GM21390 (cell line): Measurements from ENCODE around the gene SLC38A10.

ENCODE experiments used
- ATAC-seq: cut with Tn5 transposase; IDR thresholded peaks from one replicate; pipeline ENCODE4 v1.9.1; 2021; ENCODE audit not compliant: unreplicated experiment

The SLC38A10 gene

DNA sequence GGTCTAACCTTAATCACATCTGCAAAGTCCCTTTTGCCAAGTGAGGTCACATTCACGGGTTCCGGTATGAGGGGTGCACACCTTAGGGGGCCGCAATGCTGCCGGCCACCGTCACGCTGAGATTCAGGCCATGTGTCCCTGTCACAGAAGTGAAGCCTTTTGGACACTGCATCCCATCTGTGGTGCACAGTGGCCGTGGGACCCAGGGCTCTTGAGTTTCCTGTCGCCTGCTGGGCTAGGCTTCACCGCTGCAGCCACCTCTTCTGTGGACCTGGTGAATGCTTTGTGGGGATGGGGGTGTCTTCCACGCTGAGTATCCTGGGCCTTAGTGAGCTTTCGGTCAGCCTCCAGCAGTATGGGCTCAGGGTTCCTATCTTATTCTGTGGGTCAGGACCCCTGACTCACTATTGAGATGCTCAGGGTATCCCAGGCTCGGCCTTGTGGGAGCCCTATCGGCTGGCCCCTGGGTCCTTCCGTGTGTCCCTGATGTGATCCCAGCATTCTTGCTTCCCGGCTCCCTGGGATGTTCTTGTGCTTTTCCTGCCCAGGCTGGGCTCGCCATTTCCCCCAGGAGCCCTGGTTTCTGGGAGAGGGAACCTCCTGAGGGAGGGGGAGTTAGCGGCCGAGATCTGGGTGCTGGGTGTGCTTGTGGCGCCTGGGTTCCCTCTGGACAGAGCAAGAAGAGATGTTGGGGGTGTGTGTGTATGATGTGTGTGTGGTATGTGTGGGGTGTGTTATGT, 4.9 kb upstream of the SLC38A10 start:
- ATAC-seq = no peak

DNA sequence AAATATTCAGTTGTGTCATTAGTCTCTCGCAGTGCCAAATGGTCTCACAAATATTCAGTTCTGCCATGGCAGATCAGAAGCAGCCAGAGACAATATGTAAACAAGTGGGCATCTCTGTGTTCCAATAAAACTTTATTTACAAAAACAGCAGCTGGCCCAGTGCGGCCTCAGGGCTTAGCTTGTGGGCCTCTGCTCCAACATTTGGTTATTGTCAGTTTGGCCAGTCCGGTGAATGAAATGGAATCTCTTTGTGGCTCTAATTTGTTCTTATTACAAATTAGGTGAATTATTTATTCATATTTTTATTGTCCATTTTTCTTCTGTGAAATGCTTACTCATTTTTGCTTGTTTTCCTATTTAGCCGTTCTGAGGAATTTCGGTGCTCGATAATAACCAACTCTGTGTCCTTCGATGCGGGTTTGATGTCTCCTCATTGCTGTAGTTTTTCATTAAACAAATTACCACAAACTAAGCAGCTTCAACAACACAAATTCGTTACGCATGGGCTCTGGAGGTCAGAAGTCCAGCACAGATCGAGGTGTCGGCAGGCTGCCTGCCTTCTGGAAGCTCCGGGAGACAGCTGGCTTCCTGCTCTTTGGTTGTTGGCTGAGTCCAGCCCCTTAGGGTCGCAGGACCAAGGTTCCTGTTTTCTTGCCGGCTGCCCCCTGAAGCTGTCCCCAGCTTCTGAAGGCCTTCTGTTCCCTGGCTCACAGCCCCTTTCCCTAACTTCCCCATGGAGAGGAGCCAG, 4.1 kb upstream of the SLC38A10 start:
- no peak for ATAC-seq

DNA sequence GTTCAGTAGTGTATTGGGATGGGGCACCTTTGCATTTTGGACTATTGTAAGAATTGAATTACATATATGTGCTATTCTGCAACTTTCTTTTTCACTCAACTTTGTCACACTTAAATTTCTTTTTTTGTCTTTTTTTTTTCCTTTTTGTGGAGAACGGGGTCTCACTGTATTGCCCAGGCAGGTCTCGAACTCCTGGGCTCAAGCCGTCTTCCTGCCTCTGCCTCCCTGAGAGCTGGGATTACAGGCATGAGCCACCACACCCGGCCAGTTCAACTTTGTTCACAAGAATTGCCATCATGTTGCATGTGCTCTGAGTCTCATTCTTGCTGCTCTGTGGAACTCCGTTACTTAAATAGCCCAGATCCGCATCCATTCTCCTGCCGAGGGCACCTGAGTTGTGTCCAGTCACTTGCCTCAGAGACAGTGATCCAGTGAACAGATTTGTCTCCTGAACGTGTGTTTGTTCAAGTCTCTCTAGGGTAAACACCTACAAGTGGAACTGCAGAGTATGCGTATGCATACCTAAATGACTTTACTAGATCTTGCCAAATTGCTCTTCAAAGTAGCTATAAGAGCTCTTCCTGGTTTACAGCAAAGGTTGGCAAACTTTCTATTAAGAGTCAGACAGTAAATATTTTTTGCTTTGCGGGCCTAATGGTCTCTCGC, 3.4 kb upstream of the SLC38A10 start:
- ATAC-seq = no peak

DNA sequence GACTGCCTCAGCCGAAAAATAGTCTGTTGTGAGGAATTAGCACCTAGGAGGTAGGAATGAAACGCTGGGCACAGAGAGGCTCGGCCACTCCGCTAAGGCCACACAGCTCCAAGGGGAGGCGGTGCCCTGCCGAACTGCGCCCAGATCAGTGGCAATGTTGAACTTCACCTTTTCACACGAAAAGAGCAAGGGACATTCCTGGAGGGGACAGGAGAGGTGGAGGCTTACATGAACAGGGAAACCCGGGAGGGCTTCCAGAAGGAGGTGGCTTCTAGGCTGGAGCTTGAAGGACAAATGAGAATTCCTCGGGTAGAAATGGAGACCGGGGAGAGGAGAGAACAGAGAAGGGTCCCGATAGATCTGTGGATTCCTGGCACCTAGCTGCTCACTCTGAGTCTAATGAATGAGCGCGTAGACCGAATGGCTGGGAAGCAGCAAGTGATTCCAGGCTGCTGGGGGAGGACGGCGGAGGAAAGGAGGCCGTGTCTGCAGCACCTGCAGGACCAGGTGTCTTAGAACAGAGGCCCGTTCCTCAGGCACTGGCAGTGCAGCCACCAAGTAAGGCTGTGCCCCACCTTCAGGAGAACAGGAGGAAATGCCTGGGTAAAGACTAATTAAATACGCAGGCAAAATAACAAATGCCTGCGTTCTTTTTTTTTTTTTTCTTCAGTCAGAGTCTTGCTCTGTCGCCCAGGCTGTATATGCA, 722 bp upstream of the SLC38A10 start:
- peak; percentile 30 for ATAC-seq

DNA sequence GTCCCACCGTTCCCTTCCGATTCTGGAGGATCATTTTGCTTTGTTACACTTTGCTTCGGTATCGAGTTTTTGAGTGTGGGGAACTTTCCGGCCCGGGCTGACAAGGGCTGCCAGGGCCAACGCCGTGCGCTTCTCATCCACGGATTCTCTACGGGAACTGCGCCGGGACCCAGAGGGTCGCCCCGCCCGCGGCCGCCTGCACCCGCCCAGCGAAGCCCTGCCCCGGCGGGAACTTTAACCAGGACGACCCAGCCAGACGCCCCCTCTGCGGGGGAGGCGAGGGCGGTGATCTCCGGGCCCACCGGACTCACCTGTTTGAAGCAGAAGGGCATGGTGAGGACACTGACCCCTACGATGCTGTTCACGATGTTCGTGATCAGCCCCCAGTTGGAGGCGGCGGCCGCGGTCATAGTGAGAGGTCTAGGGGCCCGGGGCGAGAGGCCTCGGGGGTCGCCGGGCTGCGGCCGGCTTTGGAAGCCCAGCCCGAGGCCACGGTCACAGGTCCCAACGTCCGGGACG, 536 bp downstream of the SLC38A10 start:
- ATAC-seq = no peak

DNA sequence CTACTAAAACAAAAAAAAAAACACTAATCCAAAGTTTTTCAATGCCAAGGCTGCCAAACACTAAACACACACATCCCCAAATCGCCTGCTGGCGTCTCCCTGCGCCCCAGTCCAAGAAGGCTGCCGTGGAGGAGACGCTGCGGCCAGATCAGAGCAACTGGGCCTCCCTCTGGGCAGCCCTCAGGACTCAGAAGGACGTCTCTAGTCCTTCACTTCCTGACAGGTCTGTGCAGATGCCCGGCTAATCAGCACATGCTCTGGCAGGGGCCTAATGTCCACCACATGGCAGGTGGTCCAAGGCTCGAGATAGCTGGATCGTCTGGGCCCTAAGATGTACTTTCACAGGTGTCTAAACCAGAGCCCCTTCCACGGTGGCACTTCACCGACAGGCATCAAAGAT, 2.7 kb downstream of the SLC38A10 start:
- ATAC-seq = no peak

DNA sequence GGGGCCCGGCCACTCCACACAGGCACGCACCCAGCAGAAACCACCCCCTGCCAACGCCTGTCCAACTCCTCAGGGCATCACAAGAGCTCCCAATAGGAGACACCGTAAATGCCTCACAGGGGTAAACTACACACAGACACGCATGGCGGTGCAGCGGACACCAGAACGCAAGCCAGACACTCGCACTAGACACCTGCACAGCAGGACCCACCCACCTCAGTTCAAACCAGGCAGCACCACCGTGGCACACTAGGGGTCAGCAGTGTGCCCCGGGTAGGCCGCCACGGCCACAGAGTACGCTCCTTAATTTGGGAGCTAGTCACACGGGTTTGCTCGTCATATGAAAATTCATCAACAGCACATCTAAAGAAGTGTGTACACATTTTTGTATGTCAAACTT, 3.4 kb downstream of the SLC38A10 start:
- ATAC-seq = no peak

DNA sequence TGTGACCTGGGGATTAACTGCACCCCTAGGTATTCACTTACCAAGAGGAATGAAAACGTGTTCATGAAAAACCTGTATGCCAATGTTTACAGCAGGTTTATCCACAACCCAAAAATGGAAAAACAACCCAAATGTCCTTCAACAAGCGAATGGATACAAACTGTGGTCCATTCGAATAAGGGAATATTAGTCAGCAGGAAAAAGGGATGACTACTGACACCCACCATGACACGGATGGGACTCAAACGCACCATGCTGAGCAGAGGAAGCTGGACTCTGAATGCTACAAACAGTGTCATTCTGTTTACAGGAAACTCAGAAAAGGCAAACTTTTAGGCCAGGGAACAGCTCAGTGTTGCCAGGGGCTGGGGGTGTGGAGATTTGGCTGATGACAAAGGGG, 4.9 kb downstream of the SLC38A10 start:
- no peak for ATAC-seq

DNA sequence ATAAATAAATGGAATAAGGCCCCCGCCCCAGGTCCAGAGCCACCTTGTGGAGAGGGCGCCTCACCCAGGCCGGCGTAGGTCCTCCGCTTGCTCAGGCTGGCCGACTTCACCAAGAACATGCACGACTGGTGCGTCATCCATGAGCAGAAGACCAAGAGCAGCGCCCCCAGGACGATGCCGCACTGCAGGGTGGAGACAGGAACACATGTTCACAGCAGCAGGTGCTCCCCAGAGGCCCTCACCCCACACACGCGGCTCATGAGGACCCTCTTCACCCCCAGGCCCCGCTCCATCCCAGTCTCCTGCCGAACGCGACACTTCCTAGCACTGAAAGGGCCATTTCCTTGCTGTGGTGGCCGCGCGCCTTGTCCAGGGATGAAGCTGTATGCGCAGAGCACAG, 5.5 kb downstream of the SLC38A10 start:
- ATAC-seq = no peak

DNA sequence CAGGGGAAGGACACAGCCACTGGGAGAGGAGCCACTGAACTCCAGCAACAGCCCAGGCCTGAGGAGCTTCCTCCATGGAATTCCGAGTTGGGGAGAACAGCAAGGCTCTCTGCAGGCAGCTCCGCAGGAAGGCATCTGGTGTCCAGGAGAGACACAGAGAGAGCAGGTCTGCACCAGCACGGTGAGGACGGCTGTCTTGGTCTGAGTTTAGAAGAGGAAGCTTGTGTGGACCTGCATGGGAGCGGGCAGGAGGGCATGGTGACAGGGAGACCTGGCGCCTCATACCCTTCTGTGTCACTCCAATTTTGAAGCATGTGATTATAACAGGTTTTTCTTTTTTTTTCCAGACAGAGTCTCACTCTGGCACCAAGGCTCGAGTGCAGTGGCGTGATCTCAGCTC, 6.4 kb downstream of the SLC38A10 start:
- ATAC-seq = no peak

DNA sequence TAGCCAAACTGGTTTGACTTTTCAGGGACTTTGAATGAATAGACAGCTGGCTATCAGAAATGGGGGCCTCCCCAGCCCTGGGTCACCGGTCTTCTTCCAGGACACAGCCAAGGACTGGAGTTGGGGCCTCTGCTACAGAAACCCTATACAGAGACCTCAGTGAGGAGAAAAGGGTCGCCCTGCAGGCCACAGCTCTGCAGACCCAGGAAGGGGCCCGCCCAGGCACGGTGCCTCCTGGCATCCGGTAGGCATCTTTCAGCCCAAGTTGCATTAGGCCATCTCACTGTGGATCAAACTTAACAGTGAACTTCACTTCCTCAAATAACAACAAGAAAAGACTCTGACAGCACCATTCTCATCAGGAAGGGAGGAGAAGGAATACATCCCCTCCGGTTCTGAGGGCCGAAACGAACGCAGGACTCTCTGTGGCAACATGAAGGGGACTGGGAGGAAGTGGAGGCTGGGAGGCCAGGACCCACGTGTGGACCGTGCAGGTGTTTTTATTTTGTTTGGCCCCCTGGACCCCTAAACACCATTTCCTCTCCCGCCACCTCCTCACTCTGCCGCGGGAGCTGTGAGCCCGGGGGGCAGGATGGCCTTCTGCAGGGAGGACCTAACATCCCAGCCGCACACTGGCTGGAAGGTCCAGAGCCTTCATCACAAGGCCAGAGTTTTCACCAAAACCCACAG, 7.2 kb downstream of the SLC38A10 start:
- ATAC-seq = no peak

DNA sequence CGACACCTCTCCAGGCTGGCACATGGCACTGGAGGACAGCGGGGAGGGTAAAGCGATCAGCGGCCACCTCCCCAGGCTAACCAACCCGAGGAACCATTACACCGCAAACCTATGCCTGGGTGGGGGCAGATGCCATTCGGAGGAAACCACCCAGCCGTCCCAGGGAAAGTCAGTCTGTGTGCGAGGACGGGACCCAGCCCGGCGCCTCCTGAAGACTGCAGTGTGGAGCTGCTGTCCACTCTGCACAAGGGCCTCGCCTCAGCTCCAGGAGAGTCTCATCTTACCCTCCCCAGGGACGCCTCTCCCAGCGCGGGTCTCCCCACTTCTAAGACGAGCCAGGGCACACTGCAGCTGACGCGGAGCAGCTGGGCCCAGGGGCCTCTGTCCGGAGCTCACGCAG, 8.0 kb downstream of the SLC38A10 start:
- ATAC-seq = no peak

DNA sequence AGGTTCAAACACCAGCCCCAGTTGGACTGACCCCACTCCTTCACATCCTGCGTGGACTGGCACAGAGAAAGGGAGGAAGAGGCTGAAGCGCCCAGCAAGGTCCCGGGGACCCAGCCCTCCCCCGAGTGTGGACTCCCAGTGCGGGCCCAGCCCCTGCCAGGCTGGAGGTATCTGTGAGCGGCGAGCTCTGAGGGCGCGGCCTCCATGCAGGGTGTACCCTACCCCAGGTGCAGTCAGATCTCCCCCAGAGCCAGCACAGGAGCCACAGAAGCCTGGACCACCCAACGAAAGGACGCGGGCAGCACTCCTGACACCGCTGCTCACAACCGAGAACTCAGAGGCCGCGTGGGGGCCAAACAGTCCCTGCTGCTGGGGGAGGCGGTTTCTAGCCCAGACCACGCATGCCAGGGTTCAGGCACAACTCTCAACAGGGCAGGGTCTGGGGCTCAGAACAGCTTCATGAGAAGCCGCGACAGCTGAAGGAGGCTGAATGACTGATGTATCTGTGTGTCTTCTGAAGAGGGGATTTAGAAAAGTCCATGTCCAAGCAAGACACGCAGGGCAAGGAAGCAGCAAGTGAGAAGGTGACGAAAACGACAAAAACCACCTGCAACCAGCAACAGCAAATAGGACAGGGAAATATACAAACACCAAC, 8.5 kb downstream of the SLC38A10 start:
- ATAC-seq = no peak

DNA sequence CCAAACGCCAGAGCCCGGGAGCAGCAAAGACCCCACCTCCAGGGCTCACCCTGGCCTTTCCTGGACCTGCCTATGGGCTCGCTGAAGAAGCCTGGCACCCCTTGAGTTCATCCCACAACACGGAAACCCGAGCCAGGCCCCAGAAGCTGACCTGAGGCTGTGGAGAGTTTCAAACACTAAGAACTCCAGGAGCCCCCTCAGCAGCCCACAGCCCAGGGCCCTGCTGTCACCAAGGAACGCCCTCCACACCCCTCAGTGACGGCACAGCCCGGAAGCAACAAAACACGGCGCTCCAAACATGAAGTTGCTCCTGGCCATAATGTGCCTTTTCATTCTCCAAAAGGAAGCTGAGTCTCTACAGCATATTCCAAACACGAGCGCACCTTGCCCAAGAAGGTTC, 9.2 kb downstream of the SLC38A10 start:
- no peak for ATAC-seq

DNA sequence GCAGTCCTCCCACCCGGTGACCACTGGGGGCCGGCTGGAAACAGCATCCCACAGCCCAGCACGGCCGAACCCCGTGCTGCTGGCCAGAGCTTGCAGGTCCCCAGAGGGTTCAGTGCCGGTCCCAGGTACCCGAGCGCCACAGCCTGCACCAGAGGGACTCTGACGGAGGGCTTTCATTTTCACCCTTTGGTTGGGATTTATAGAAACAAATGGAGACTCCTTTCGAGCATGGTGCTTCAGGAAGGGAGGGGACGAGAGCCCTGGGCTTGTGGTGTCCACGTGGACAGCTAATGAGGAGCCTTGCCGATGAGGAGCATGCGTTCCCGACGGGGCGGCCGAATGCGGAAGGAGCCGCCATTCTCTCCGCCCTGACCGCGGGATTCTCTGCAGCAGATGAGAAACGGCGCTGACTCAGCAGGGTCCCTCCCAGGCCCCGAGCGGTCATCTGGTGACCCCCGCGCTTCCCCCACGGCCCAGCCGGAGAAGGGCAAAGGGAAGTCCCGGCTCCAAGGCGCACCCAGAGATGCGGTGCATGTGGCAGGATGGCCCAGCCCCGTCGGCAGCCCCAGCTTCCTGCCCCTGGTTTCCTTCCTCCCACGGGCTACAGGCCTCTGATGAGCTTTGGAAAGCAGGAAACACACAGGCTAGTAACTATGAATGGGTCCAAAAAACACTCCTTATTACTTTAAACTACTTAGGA, 9.8 kb downstream of the SLC38A10 start:
- no peak for ATAC-seq

DNA sequence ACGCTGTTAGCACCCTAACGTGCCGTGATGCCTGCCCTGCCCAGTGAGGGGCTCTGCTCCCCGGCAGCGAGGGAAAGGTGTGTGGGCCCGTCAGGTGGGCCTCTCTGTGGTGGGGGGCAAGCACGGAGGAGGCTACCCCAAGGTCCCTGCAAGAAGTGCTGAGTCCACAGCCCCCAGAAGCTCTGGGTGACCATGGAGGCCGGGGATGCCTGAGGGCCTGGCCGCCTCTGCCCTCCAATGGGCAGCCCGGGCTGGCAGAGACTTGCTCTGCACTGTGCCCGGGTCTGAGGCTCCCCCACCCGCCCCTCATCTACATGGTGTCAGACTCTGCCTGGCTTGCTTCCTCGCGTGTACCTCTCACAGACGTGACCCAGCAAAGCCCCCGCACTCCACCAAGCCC, 12.2 kb downstream of the SLC38A10 start:
- ATAC-seq = no peak

DNA sequence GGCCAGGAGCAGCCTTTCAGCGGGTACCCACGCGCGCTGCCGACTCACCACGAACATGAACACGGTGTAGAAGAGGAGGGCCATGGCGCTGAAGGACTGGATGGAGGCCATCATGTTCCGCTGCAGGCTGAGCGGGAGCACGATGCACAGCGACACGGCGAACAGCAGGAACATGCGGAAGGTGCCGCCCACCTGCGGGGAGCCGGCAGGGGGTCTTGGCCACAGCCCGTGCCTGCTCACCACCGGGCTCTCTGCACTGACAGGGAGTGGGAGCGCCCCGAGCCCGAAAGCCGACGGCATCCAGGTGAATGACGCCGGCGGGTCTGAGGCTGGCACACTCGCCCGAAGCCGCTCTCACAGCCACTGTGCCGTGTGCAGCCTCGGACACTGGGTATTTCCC, 13.0 kb downstream of the SLC38A10 start:
- ATAC-seq = no peak

DNA sequence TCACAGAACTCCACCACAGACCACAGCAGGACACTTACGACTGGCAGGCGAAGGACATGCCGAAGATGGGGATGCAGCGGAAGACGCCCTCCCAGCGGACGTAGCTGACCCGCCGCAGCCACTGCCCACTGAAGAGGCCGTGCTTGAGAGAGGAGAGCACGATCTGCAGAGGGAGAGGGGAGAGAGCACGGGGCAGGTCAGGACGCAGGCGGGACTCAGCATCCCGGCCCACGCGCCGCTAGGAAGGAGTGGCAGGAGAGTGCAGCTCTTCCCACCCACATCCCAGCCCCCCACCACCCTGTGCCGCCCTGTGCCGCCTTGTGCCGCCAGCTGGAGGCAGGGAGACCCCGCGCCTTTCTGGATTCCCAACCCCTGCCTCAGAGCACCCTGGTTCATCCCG, 14.5 kb downstream of the SLC38A10 start:
- no peak for ATAC-seq
